ENCODE data around the gene SGO2.
A peak's percentile ranks its signal among the peaks of the same experiment; 100 is the strongest.

DNA sequence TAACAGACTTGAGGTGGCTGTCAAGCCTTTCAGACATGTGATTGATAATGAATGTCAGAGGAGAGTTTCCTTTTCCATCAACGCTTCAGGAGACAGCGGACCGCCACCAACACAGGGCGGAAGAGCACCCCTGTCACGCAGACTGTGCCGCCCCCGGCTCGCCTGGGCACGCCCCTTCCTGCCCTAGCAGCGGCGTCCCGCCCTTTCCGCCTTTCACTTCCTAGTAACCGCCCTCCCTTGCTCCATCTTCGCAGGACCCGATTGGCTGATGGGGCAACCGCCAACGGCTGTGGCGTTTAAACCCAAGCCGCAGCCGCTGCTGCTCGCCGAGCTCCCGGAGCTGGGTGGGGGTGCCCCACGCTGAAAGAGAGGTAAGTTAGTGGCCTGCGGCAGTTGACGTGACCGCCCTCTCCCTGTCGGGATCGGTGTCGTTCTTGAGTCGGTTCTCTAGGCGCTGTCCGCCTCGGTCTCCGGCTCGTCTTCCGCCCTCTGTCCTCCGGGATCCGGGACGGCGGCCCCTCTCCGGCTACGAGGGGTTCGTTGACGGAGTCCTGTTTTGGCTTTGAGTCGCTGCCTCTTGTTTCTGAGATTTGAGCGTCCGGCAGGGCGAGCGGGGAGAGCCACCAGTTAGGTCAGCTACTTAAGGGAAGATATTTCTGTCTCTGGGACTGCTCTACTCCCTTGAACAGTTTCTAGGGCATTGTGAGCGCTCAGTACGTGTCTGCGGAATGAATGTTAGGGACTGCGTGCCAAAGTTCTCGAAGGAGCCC lies at the start of gene SGO2:
- TF ChIP-seq POLR2AphosphoS5 (IDR thresholded peaks at IDR 0.05; ENCODE audit: borderline replicate concordance, low read depth, low read length) (peak; percentile 85), EZH2 (IDR thresholded peaks at IDR 0.05) (no peak), FOXP2 (optimal IDR thresholded peaks at IDR 0.05; ENCODE audit: control extremely low read depth, extremely low read length, insufficient read depth) (no peak)

Measured in SK-N-MC (cell line).